ENCODE data around the gene GDF2.

The GDF2 gene

DNA sequence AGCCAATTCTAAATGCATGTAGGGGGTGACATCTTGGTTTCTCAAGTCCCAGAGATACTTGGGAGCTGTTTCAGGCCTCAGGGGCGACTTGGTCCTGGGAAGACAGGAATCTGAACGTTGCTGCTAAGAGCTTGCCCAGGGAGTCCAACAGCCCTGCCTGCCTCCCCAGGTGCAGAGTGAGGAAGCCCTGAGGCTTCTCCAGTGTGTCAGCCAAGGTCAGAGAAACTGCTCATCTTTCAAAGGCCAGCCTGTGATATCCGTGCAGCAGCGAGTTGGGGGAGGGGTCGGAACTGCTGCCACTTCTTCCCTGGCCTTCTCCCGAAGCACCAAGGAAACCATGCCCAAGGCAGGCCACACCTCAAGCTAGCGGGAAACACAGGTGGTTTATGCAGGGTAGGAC is 9.7 kb downstream of the GDF2 start:
- H3K9me3 Mint-ChIP-seq: no peaks in the 10 kb centered on the region

DNA sequence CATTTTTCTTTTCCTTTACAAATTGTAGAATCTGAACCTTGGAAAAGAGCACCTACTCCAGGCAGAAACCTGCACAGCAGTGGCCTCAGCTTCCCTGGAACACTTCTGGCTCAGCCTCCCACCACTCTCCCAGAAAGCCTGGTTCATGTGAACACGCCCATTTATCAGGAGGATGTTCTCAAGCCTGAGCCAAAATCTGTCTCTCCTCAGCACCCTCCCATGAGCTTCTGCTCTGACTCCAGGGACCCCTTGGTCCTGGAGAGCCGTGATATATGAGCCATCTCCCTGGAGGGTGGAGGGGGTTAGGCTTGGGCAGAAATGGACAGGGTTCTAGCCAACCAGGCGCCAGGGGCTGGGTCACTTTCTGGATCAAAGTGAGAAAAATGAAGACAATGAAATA is 10.1 kb downstream of the GDF2 start:
- H3K27me3 Mint-ChIP-seq (ENCODE audit: low read depth, poor library complexity): peaks cover 25% of the 10 kb centered on the region
- H3K4me1 Mint-ChIP-seq: peaks cover 5% of the 10 kb centered on the region
- no peaks in the 10 kb centered on the region for H3K36me3 Mint-ChIP-seq (ENCODE audit: low read depth)
- no peak overlapping the region for H3K4me3 Mint-ChIP-seq
- TF ChIP-seq, protein P1, sequence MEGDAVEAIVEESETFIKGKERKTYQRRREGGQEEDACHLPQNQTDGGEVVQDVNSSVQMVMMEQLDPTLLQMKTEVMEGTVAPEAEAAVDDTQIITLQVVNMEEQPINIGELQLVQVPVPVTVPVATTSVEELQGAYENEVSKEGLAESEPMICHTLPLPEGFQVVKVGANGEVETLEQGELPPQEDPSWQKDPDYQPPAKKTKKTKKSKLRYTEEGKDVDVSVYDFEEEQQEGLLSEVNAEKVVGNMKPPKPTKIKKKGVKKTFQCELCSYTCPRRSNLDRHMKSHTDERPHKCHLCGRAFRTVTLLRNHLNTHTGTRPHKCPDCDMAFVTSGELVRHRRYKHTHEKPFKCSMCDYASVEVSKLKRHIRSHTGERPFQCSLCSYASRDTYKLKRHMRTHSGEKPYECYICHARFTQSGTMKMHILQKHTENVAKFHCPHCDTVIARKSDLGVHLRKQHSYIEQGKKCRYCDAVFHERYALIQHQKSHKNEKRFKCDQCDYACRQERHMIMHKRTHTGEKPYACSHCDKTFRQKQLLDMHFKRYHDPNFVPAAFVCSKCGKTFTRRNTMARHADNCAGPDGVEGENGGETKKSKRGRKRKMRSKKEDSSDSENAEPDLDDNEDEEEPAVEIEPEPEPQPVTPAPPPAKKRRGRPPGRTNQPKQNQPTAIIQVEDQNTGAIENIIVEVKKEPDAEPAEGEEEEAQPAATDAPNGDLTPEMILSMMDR (IDR thresholded peaks at IDR 0.05): no peak
- DNase-seq: no peak
- no peaks in the 10 kb centered on the region for H3K9me3 Mint-ChIP-seq
- no peak overlapping the region for H3K27ac Mint-ChIP-seq

More for the DNA sequence above, 9.7 kb downstream of the GDF2 start:
- TF ChIP-seq, protein P1 (IDR thresholded peaks at IDR 0.05): no peak
- H3K4me3 Mint-ChIP-seq: no peak overlapping the region
- no peak overlapping the region for H3K27ac Mint-ChIP-seq
- no peaks in the 10 kb centered on the region for H3K36me3 Mint-ChIP-seq (ENCODE audit: low read depth)
- peaks cover 5% of the 10 kb centered on the region for H3K4me1 Mint-ChIP-seq
- DNase-seq: no peak
- peaks cover 25% of the 10 kb centered on the region for H3K27me3 Mint-ChIP-seq (ENCODE audit: low read depth, poor library complexity)

DNA sequence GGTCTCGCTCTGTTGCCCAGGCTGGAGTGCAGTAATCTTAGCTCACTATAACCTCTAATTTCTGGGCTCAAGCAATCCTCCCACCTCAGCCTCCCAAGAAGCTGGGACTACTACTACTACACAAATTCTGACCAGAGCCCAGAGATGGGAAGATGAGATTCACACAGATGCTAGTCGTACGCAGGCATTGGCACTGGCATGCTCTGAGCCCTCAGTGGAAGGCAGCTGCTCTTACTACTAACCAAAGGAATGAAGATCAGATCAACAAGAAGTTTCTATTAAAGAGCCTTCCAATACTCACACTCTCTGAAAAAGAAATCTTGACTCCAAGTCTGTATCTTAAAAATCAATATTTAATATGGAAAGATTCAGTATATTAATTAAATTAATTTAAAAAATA is 10.7 kb downstream of the GDF2 start:
- TF ChIP-seq, protein P1 (IDR thresholded peaks at IDR 0.05): no peak
- Mint-ChIP-seq H3K36me3 (ENCODE audit: low read depth) (no peaks in the 10 kb centered on the region), H3K4me1 (peaks cover 5% of the 10 kb centered on the region), H3K27me3 (ENCODE audit: low read depth, poor library complexity) (peaks cover 25% of the 10 kb centered on the region), H3K27ac (no peak overlapping the region), H3K4me3 (no peak overlapping the region), H3K9me3 (no peaks in the 10 kb centered on the region)
- DNase-seq: no peak

DNA sequence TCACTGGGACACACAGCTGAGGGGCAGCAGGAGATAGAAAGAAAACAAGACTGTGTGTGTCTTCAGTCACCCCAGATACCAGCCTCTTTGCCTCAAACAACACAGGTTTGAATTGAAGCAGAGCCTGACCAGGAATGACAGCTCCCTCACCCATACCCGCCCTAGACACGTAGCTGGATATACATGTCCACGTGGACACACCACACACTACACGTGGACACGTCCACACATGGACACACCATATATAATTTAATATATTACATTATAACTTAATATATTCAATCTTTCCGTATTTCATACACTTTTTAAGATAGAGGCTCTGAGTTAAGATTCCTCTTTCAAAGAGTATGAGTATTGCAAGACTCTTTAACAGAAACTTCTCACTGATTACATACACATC is 11.3 kb downstream of the GDF2 start:
- H3K9me3 Mint-ChIP-seq: no peaks in the 10 kb centered on the region
- no peak overlapping the region for H3K27ac Mint-ChIP-seq
- no peak overlapping the region for H3K4me3 Mint-ChIP-seq
- H3K4me1 Mint-ChIP-seq: peaks cover 5% of the 10 kb centered on the region
- DNase-seq: no peak
- H3K27me3 Mint-ChIP-seq (ENCODE audit: low read depth, poor library complexity): peaks cover 25% of the 10 kb centered on the region
- TF ChIP-seq, protein P1 (IDR thresholded peaks at IDR 0.05): no peak
- H3K36me3 Mint-ChIP-seq (ENCODE audit: low read depth): no peaks in the 10 kb centered on the region

DNA sequence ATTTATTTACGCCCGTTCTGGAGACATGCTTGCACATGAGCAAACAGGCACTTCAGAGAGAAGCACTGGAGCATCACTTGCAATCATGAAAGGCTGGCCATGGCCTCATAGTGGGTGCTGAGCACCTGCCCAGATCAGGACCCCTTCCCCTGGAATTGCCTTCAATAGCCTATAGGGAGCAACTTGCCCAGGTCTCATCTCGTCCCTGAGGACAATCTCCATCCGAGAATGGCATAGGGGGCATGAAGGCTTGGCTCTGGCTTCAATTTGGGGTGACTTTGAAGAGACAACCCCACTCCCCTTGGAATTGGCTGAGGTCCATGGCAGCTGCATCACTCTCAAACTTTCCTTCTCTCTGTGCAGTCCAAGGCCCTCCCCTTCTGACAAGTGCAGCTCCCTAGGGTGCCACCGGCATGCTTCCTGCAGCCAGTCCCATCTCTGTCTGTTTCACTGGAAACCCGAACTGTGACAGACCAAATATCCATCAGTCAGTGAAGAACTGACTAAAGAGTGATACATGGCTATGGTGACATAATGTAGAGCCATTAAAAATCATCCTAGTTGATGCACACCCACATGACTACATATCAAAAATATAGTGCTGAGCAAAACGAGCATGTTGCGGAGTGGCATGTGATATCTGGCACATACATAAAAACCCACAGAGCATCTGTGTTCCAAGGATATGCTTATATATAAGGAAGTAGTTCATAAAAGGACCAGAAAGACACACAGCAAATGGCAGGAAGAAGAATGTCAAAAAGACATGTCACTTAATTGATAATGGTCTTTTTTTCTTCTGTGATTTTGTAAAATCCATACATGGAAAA is 12.4 kb downstream of the GDF2 start:
- Mint-ChIP-seq H3K36me3 (ENCODE audit: low read depth) (no peaks in the 10 kb centered on the region), H3K9me3 (no peaks in the 10 kb centered on the region), H3K4me3 (no peak overlapping the region), H3K4me1 (peaks cover 5% of the 10 kb centered on the region), H3K27ac (no peak overlapping the region), H3K27me3 (ENCODE audit: low read depth, poor library complexity) (peaks cover 34% of the 10 kb centered on the region)
- TF ChIP-seq, protein P1 (IDR thresholded peaks at IDR 0.05): no peak
- no peak for DNase-seq

DNA sequence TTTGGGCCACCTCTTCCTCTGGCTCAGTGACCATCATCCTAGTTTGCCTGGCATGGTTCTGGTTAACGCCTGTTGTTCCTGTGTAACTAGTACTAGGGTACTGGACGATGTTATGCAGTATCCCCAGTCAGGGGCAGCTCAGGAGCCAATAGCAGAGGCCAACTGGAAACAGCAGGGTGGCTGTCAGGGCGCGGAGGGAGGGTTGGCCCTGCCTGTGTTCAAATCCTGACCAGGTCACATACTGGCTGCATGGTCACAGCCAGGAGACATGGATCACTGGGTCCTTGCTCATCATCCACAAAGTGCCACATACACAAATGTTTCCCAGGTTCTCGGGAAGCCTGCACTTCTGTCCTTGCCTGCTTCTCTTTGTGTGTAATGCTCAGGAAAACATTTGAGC is 13.7 kb downstream of the GDF2 start:
- H3K9me3 Mint-ChIP-seq: no peaks in the 10 kb centered on the region
- no peak overlapping the region for H3K27ac Mint-ChIP-seq
- DNase-seq: no peak
- H3K4me3 Mint-ChIP-seq: no peak overlapping the region
- H3K27me3 Mint-ChIP-seq (ENCODE audit: low read depth, poor library complexity): peaks cover 32% of the 10 kb centered on the region
- no peaks in the 10 kb centered on the region for H3K36me3 Mint-ChIP-seq (ENCODE audit: low read depth)
- peaks cover 5% of the 10 kb centered on the region for H3K4me1 Mint-ChIP-seq
- TF ChIP-seq, protein P1 (IDR thresholded peaks at IDR 0.05): no peak
